Measurements from ENCODE around the gene PARP9.

The PARP9 gene

GRCh38 chr3:122562923-122563716 is 980 bp downstream of the PARP9 start:
- Histone ChIP-seq H3K4me2 (peak overlapping the region; percentile 89; the same call in 1 of the 2 replicates), H3K27ac (no peak overlapping the region), H3K9ac (no peak overlapping the region), H4K20me1 (ENCODE audit: insufficient read depth) (no peaks in the 10 kb centered on the region), H3K4me1 (ENCODE audit: low read depth, poor library complexity, severe bottlenecking) (peaks cover 11% of the 10 kb centered on the region), H3K27me3 (ENCODE audit: insufficient read depth, low read depth) (no peaks in the 10 kb centered on the region), H2AFZ (ENCODE audit: low read depth) (peak overlapping the region; percentile 96; the same call in 1 of the 2 replicates), H3K4me3 (IDR thresholded peaks at IDR 0.05; ENCODE audit: insufficient read depth, low read depth, low read length) (no peak overlapping the region), H3K36me3 (ENCODE audit: insufficient read depth) (no peaks in the 10 kb centered on the region), H3K79me2 (ENCODE audit: insufficient read depth, low read depth) (no peaks in the 10 kb centered on the region; the same call in 1 of the 2 replicates)
- no peak for TF ChIP-seq CTCF (conservative IDR thresholded peaks at IDR 0.05; ENCODE audit: low read depth, low read length)

- H3K4me3 ChIP-seq (IDR thresholded peaks at IDR 0.05; ENCODE audit: insufficient read depth, low read depth, low read length) = no peak overlapping the region
- no peak overlapping the region for H3K4me2 ChIP-seq
- no peaks in the 10 kb centered on the region for H3K27me3 ChIP-seq (ENCODE audit: insufficient read depth, low read depth)
- TF ChIP-seq CTCF (conservative IDR thresholded peaks at IDR 0.05; ENCODE audit: low read depth, low read length) = peak; percentile 63
- no peaks in the 10 kb centered on the region for H4K20me1 ChIP-seq (ENCODE audit: insufficient read depth)
- no peak overlapping the region for H3K27ac ChIP-seq
- no peaks in the 10 kb centered on the region; the same call in 1 of the 2 replicates for H3K79me2 ChIP-seq (ENCODE audit: insufficient read depth, low read depth)
- H3K9ac ChIP-seq = no peak overlapping the region
- peaks cover 11% of the 10 kb centered on the region for H3K4me1 ChIP-seq (ENCODE audit: low read depth, poor library complexity, severe bottlenecking)
- no peak overlapping the region for H2AFZ ChIP-seq (ENCODE audit: low read depth)
- H3K36me3 ChIP-seq (ENCODE audit: insufficient read depth) = no peaks in the 10 kb centered on the region
Measured at GRCh38 chr3:122560680-122561079, 3.4 kb downstream of the PARP9 start.

- Histone ChIP-seq H3K4me3 (IDR thresholded peaks at IDR 0.05; ENCODE audit: insufficient read depth, low read depth, low read length) (no peak overlapping the region), H3K27ac (no peak overlapping the region), H4K20me1 (ENCODE audit: insufficient read depth) (no peaks in the 10 kb centered on the region), H3K36me3 (ENCODE audit: insufficient read depth) (no peaks in the 10 kb centered on the region), H3K9ac (no peak overlapping the region), H3K79me2 (ENCODE audit: insufficient read depth, low read depth) (no peaks in the 10 kb centered on the region; the same call in 1 of the 2 replicates), H3K4me1 (ENCODE audit: low read depth, poor library complexity, severe bottlenecking) (peaks cover 8% of the 10 kb centered on the region), H3K27me3 (ENCODE audit: insufficient read depth, low read depth) (no peaks in the 10 kb centered on the region), H3K4me2 (no peak overlapping the region), H2AFZ (ENCODE audit: low read depth) (no peak overlapping the region)
- TF ChIP-seq CTCF (conservative IDR thresholded peaks at IDR 0.05; ENCODE audit: low read depth, low read length) = no peak
Measured at GRCh38 chr3:122559906-122560305, 4.2 kb downstream of the PARP9 start.

- no peaks in the 10 kb centered on the region for H3K27me3 ChIP-seq (ENCODE audit: insufficient read depth, low read depth)
- no peaks in the 10 kb centered on the region for H3K36me3 ChIP-seq (ENCODE audit: insufficient read depth)
- H3K79me2 ChIP-seq (ENCODE audit: insufficient read depth, low read depth) = no peaks in the 10 kb centered on the region
- H4K20me1 ChIP-seq (ENCODE audit: insufficient read depth) = no peaks in the 10 kb centered on the region
- TF ChIP-seq CTCF (conservative IDR thresholded peaks at IDR 0.05; ENCODE audit: low read depth, low read length) = no peak
- no peak overlapping the region for H3K4me2 ChIP-seq
- peaks cover 2% of the 10 kb centered on the region for H3K4me1 ChIP-seq (ENCODE audit: low read depth, poor library complexity, severe bottlenecking)
- no peak overlapping the region for H3K4me3 ChIP-seq (IDR thresholded peaks at IDR 0.05; ENCODE audit: insufficient read depth, low read depth, low read length)
- no peak overlapping the region for H2AFZ ChIP-seq (ENCODE audit: low read depth)
- no peak overlapping the region for H3K27ac ChIP-seq
- H3K9ac ChIP-seq = no peak overlapping the region
Measured at GRCh38 chr3:122558605-122559004, 5.5 kb downstream of the PARP9 start.
